ENCODE data around the gene FCGR3A.
"Not testable (repeated sequence)": the region's sequence is repeated elsewhere in the genome, so short reads cannot be mapped to it uniquely, and the experiment has no call there.

GRCh38 chr1:161528550-161528949 is 21.1 kb downstream of the FCGR3A start:
- not testable (repeated sequence) for TF ChIP-seq EZH2phosphoT487, CTCF (IDR thresholded peaks at IDR 0.05)

Data from neural progenitor cell (in vitro differentiated cells).